IMR-90 (cell line): Measurements from ENCODE around the gene ADIRF.

ENCODE experiments used
- ELK1 ChIP-seq: fragments of 150-350 bp; IDR thresholded peaks from 2 replicates; pipeline ENCODE4 v1.6.1; 2016; ENCODE audit warnings: low read depth, mild to moderate bottlenecking, low read length, moderate library complexity, borderline replicate concordance
- MAZ ChIP-seq: IDR thresholded peaks from 2 replicates; pipeline ENCODE4 v1.6.1; 2012; ENCODE audit warnings: low read depth, mild to moderate bottlenecking, low read length, improper control_type of control experiment, moderate library complexity, borderline replicate concordance
- POLR2A ChIP-seq: IDR thresholded peaks from 2 replicates; pipeline ENCODE4 v1.6.1; 2012; ENCODE audit warnings: mild to moderate bottlenecking, low read depth, low read length
- RAD21 ChIP-seq: IDR thresholded peaks from 2 replicates; pipeline ENCODE4 v1.6.1; 2012; ENCODE audit warnings: low read length, improper control_type of control experiment
- SMC3 ChIP-seq: fragments of 150-350 bp; IDR thresholded peaks from 2 replicates; pipeline ENCODE4 v1.6.1; 2016; ENCODE audit warnings: low read depth, mild to moderate bottlenecking, antibody characterized with exemption, low read length, moderate library complexity
- TF ChIP-seq, protein P1 (sequence below): conservative IDR thresholded peaks from 2 replicates; pipeline ENCODE4 v1.5.1; 2012; ENCODE audit warnings: mild to moderate bottlenecking, low read depth, low read length, improper control_type of control experiment
- TF ChIP-seq, protein P2 (sequence below): fragments of 150-350 bp; IDR thresholded peaks from 2 replicates; pipeline ENCODE4 v1.6.1; 2017; ENCODE audit warnings: mild to moderate bottlenecking, antibody characterized with exemption, low read length, low read depth

GRCh38 chr10:86941426-86941825 lies 26.9 kb upstream of the ADIRF start:
- TF ChIP-seq POLR2A (no peak), SMC3 (no peak), RAD21 (no peak), ELK1 (no peak), MAZ (no peak)
- TF ChIP-seq, protein P1, sequence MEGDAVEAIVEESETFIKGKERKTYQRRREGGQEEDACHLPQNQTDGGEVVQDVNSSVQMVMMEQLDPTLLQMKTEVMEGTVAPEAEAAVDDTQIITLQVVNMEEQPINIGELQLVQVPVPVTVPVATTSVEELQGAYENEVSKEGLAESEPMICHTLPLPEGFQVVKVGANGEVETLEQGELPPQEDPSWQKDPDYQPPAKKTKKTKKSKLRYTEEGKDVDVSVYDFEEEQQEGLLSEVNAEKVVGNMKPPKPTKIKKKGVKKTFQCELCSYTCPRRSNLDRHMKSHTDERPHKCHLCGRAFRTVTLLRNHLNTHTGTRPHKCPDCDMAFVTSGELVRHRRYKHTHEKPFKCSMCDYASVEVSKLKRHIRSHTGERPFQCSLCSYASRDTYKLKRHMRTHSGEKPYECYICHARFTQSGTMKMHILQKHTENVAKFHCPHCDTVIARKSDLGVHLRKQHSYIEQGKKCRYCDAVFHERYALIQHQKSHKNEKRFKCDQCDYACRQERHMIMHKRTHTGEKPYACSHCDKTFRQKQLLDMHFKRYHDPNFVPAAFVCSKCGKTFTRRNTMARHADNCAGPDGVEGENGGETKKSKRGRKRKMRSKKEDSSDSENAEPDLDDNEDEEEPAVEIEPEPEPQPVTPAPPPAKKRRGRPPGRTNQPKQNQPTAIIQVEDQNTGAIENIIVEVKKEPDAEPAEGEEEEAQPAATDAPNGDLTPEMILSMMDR: no peak
- TF ChIP-seq, protein P2, sequence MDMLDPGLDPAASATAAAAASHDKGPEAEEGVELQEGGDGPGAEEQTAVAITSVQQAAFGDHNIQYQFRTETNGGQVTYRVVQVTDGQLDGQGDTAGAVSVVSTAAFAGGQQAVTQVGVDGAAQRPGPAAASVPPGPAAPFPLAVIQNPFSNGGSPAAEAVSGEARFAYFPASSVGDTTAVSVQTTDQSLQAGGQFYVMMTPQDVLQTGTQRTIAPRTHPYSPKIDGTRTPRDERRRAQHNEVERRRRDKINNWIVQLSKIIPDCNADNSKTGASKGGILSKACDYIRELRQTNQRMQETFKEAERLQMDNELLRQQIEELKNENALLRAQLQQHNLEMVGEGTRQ: no peak
